ENCODE measurements around the gene PRR23E.

PRR23E gene

DNA sequence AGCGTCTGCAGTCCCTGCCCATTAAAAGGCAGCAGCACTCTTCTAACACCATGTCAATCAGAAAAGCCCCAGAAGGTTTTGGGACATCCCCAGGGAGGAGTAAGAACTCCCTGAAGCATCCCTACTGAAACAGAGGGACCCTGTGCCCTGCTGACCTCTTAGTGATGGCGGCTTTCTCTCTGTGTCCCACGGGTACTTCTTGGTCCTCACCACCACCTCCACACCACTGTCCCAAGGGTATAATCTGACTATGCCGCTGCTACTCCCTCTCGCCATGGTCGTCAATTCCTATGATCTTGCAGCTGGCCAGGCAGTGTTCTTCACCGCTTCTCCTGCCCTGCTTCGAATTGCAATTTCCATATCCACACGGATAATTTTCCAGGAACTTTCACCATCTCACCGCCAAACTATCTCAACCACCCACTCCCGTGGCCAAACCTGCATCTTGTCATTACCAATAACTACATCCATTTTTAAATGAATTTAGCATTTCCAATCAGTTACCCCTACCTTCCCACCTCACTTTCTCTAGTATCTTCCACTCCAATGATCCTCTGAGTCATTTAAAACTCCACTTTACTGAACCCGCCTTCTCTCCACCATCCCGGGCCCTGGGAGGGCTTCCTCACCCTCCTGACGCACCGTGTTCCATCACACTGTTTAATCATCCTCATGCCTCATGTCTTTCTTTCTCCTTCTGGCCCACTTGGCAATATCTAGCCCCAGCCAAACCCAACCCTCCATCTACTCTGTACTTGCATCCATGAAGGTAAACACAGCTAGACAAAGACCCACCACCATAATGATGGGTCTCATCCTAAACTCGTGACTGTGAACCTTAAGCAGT lies 23.7 kb downstream of the PRR23E start:
- Histone ChIP-seq H3K4me1 (ENCODE audit: control insufficient read depth, insufficient read depth, low read length) (no peaks in the 10 kb centered on the region), H3K9me3 (ENCODE audit: control insufficient read depth, insufficient read depth, low read length) (no peaks in the 10 kb centered on the region), H3K36me3 (ENCODE audit: control insufficient read depth, insufficient read depth, low read length) (no peaks in the 10 kb centered on the region), H3K27me3 (ENCODE audit: control insufficient read depth, insufficient read depth, low read length) (no peaks in the 10 kb centered on the region), H3K27ac (ENCODE audit: low read length) (no peak overlapping the region), H3K4me3 (ENCODE audit: low read length) (no peak overlapping the region)
- WGBS (ENCODE audit: insufficient coverage, insufficient read length), result 100% methylated on average over 1 of the region's 16 CpGs
- no peak for DNase-seq (ENCODE audit: low read depth, low spot score)

- no peak for DNase-seq (ENCODE audit: low read depth, low spot score)
- no CpG with 5 or more reads among the region's 9 CpGs for WGBS (ENCODE audit: insufficient coverage, insufficient read length)
- Histone ChIP-seq H3K27ac (ENCODE audit: low read length) (no peak overlapping the region), H3K4me1 (ENCODE audit: control insufficient read depth, insufficient read depth, low read length) (no peaks in the 10 kb centered on the region), H3K27me3 (ENCODE audit: control insufficient read depth, insufficient read depth, low read length) (no peaks in the 10 kb centered on the region), H3K4me3 (ENCODE audit: low read length) (no peak overlapping the region), H3K9me3 (ENCODE audit: control insufficient read depth, insufficient read depth, low read length) (no peaks in the 10 kb centered on the region), H3K36me3 (ENCODE audit: control insufficient read depth, insufficient read depth, low read length) (no peaks in the 10 kb centered on the region)
These were observed 24.9 kb downstream of the PRR23E start for GRCh38 chr3:127217596-127218453.

GRCh38 chr3:127218454-127218922 lies 25.6 kb downstream of the PRR23E start:
- Histone ChIP-seq H3K27ac (ENCODE audit: low read length) (no peak overlapping the region), H3K27me3 (ENCODE audit: control insufficient read depth, insufficient read depth, low read length) (no peaks in the 10 kb centered on the region), H3K9me3 (ENCODE audit: control insufficient read depth, insufficient read depth, low read length) (no peaks in the 10 kb centered on the region), H3K36me3 (ENCODE audit: control insufficient read depth, insufficient read depth, low read length) (no peaks in the 10 kb centered on the region), H3K4me1 (ENCODE audit: control insufficient read depth, insufficient read depth, low read length) (no peaks in the 10 kb centered on the region), H3K4me3 (ENCODE audit: low read length) (no peak overlapping the region)
- no peak for DNase-seq (ENCODE audit: low read depth, low spot score)
- no CpG with 5 or more reads among the region's 13 CpGs for WGBS (ENCODE audit: insufficient coverage, insufficient read length)

- H3K27ac ChIP-seq (ENCODE audit: low read length), result no peak overlapping the region
- DNase-seq (ENCODE audit: low read depth, low spot score), result no peak
- H3K27me3 ChIP-seq (ENCODE audit: control insufficient read depth, insufficient read depth, low read length), result no peaks in the 10 kb centered on the region
- no peaks in the 10 kb centered on the region for H3K9me3 ChIP-seq (ENCODE audit: control insufficient read depth, insufficient read depth, low read length)
- no peaks in the 10 kb centered on the region for H3K4me1 ChIP-seq (ENCODE audit: control insufficient read depth, insufficient read depth, low read length)
- H3K36me3 ChIP-seq (ENCODE audit: control insufficient read depth, insufficient read depth, low read length), result no peaks in the 10 kb centered on the region
- no CpG with 5 or more reads among the region's 9 CpGs for WGBS (ENCODE audit: insufficient coverage, insufficient read length)
- no peak overlapping the region for H3K4me3 ChIP-seq (ENCODE audit: low read length)
These were observed 27.6 kb downstream of the PRR23E start for GRCh38 chr3:127220497-127220896.

DNA sequence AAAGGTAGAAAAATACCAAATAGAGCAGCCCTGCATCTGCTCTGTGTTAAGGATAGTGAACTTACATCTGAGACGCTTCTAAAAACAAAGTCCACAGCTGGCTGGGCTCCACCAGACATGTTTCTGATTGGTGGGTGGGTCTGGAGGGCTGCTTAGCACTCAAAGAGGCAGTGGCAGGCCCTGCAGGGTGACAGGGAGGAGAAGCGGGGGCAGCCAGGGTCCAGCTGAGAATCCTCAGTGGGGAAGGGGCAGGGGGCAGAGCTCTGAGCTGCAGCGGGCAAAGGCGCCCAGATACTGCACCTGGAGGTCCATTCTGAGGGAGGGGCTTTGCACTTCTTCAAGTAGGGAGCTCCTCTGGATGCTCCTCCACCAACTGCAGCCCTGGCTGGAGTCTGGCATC lies 28.1 kb downstream of the PRR23E start:
- Histone ChIP-seq H3K27me3 (ENCODE audit: control insufficient read depth, insufficient read depth, low read length) (no peaks in the 10 kb centered on the region), H3K9me3 (ENCODE audit: control insufficient read depth, insufficient read depth, low read length) (no peaks in the 10 kb centered on the region), H3K27ac (ENCODE audit: low read length) (no peak overlapping the region), H3K36me3 (ENCODE audit: control insufficient read depth, insufficient read depth, low read length) (no peaks in the 10 kb centered on the region), H3K4me1 (ENCODE audit: control insufficient read depth, insufficient read depth, low read length) (no peaks in the 10 kb centered on the region), H3K4me3 (ENCODE audit: low read length) (no peak overlapping the region)
- WGBS (ENCODE audit: insufficient coverage, insufficient read length), result no CpG with 5 or more reads among the region's 4 CpGs
- no peak for DNase-seq (ENCODE audit: low read depth, low spot score)

DNA sequence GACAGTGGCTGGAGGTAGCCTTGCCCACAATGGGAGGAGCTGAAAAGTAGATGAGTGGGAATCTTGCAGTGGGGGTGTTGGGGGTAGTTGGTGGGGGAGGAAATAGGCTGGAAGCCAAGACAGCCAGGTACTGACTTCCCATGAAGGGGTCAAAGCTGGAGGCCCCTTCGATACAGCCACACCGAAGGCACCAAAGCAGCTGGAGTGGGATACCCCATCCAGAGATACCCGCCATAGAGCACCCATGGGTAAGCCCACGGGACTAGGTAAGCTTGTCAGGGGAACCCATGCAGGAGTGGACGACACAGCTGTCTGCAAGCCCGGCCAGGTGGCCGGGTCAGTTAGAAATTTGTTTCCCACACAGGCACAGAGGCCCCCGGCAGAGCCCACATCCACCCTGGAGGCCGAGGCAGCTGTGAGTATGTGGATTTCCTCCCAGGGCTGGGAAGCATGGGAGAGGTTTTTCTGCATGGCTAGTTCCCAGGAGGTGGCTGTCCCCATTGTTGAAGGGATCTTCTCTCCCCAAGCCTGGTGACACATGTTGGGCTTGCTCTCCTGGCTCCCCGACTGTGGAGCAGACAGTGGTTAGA lies 28.6 kb downstream of the PRR23E start:
- H3K9me3 ChIP-seq (ENCODE audit: control insufficient read depth, insufficient read depth, low read length), result no peaks in the 10 kb centered on the region
- no peak for DNase-seq (ENCODE audit: low read depth, low spot score)
- H3K36me3 ChIP-seq (ENCODE audit: control insufficient read depth, insufficient read depth, low read length), result no peaks in the 10 kb centered on the region
- WGBS (ENCODE audit: insufficient coverage, insufficient read length), result no CpG with 5 or more reads among the region's 10 CpGs
- no peak overlapping the region for H3K4me3 ChIP-seq (ENCODE audit: low read length)
- H3K4me1 ChIP-seq (ENCODE audit: control insufficient read depth, insufficient read depth, low read length), result no peaks in the 10 kb centered on the region
- H3K27me3 ChIP-seq (ENCODE audit: control insufficient read depth, insufficient read depth, low read length), result no peaks in the 10 kb centered on the region
- no peak overlapping the region for H3K27ac ChIP-seq (ENCODE audit: low read length)

GRCh38 chr3:127222163-127222562 lies 29.2 kb downstream of the PRR23E start:
- no peaks in the 10 kb centered on the region for H3K9me3 ChIP-seq (ENCODE audit: control insufficient read depth, insufficient read depth, low read length)
- no peaks in the 10 kb centered on the region for H3K27me3 ChIP-seq (ENCODE audit: control insufficient read depth, insufficient read depth, low read length)
- H3K36me3 ChIP-seq (ENCODE audit: control insufficient read depth, insufficient read depth, low read length), result no peaks in the 10 kb centered on the region
- no peak overlapping the region for H3K27ac ChIP-seq (ENCODE audit: low read length)
- H3K4me1 ChIP-seq (ENCODE audit: control insufficient read depth, insufficient read depth, low read length), result no peaks in the 10 kb centered on the region
- no peak for DNase-seq (ENCODE audit: low read depth, low spot score)
- WGBS (ENCODE audit: insufficient coverage, insufficient read length), result no CpG with 5 or more reads among the region's 4 CpGs
- H3K4me3 ChIP-seq (ENCODE audit: low read length), result no peak overlapping the region

- Histone ChIP-seq H3K9me3 (ENCODE audit: control insufficient read depth, insufficient read depth, low read length) (no peaks in the 10 kb centered on the region), H3K27ac (ENCODE audit: low read length) (no peak overlapping the region), H3K4me1 (ENCODE audit: control insufficient read depth, insufficient read depth, low read length) (no peaks in the 10 kb centered on the region), H3K27me3 (ENCODE audit: control insufficient read depth, insufficient read depth, low read length) (no peaks in the 10 kb centered on the region), H3K36me3 (ENCODE audit: control insufficient read depth, insufficient read depth, low read length) (no peaks in the 10 kb centered on the region), H3K4me3 (ENCODE audit: low read length) (no peak overlapping the region)
- no peak for DNase-seq (ENCODE audit: low read depth, low spot score)
- no CpG with 5 or more reads among the region's 13 CpGs for WGBS (ENCODE audit: insufficient coverage, insufficient read length)
These were observed 29.7 kb downstream of the PRR23E start for GRCh38 chr3:127222664-127223063.

DNA sequence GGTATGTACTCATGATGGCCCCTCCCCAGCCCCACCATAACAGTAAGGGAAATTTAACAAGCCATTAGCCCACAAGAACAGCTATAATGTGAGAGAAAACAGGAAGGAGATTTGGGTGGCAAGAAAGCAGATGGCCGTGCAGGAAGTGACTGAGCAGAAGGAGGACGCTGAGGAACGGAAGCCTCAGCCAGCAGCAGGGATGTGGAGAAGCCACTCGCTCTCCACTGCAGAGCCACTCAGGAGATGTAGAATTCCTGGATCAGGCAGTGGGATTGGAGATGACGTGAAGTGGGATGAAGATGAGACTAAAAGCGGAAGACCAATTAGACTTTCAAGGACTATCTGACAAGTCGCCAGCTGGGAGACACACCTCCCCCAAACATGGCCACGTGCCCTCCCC lies 31.2 kb downstream of the PRR23E start:
- Histone ChIP-seq H3K4me3 (ENCODE audit: low read length) (no peak overlapping the region), H3K9me3 (ENCODE audit: control insufficient read depth, insufficient read depth, low read length) (no peaks in the 10 kb centered on the region; the same call in 1 of the 2 replicates), H3K27ac (ENCODE audit: low read length) (no peak overlapping the region), H3K36me3 (ENCODE audit: control insufficient read depth, insufficient read depth, low read length) (no peaks in the 10 kb centered on the region), H3K4me1 (ENCODE audit: control insufficient read depth, insufficient read depth, low read length) (no peaks in the 10 kb centered on the region), H3K27me3 (ENCODE audit: control insufficient read depth, insufficient read depth, low read length) (no peaks in the 10 kb centered on the region)
- no peak for DNase-seq (ENCODE audit: low read depth, low spot score)
- WGBS (ENCODE audit: insufficient coverage, insufficient read length), result no CpG with 5 or more reads among the region's 8 CpGs

DNA sequence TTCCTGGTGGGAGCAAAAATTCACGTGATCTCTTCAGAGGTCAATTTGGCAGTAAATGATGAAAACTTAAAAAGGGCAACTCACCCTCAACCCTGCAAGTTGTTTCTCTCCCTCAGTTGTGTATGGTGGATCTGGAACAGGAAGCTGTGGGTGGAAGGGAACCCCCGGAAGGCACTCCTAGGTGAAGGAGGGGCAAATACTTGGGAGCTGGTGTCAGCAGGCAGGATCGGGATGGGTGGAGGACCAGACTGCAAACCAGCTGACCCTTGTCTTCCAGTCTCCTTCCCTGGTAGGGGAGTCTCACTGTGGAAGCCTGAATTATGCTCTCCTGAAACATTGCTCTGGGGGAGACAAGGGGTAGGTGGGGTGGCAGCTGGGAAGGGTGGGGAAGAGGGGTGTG lies 33.5 kb downstream of the PRR23E start:
- WGBS (ENCODE audit: insufficient coverage, insufficient read length), result no CpG with 5 or more reads among the region's 3 CpGs
- Histone ChIP-seq H3K27ac (ENCODE audit: low read length) (no peak overlapping the region), H3K4me3 (ENCODE audit: low read length) (no peak overlapping the region), H3K9me3 (ENCODE audit: control insufficient read depth, insufficient read depth, low read length) (no peaks in the 10 kb centered on the region; the same call in 1 of the 2 replicates), H3K27me3 (ENCODE audit: control insufficient read depth, insufficient read depth, low read length) (no peaks in the 10 kb centered on the region), H3K36me3 (ENCODE audit: control insufficient read depth, insufficient read depth, low read length) (no peaks in the 10 kb centered on the region), H3K4me1 (ENCODE audit: control insufficient read depth, insufficient read depth, low read length) (no peaks in the 10 kb centered on the region)
- DNase-seq (ENCODE audit: low read depth, low spot score), result no peak

All from iPS DF 6.9 (cell line).